Mesenteric fat pad (tissue), 1 donor: Measurements from ENCODE around the gene ROR2. TPM values are rescaled to one million over a fixed set of nuclear protein-coding genes. Genes with fewer than 3 reads are reported as not detected.

Experiments
- DNase-seq: peaks from one replicate; pipeline ENCODE4 v3.0.0-alpha.2; 2020; ENCODE audit warnings: low spot score
- total RNA-seq: library from RNA; stranded (reverse); fragmentation: NEBNext Ultra II Directional; extraction: Animal tissue kit (Norgen Biotek cat#: 25700); gene quantifications from one replicate; pipeline ENCODE4 v1.2.1, GENCODE V29; 2021
- donor health status: DM: yes; HTN: yes; CAD: no.

ROR2 gene
- total RNA-seq, 1 donor from 2014 or later, result 9.5 TPM

- DNase-seq, result no peak
Measured at GRCh38 chr9:91948597-91949391, 1.2 kb downstream of the ROR2 start.

- DNase-seq, result no peak
Measured at GRCh38 chr9:91948101-91948596, 1.9 kb downstream of the ROR2 start.

DNA sequence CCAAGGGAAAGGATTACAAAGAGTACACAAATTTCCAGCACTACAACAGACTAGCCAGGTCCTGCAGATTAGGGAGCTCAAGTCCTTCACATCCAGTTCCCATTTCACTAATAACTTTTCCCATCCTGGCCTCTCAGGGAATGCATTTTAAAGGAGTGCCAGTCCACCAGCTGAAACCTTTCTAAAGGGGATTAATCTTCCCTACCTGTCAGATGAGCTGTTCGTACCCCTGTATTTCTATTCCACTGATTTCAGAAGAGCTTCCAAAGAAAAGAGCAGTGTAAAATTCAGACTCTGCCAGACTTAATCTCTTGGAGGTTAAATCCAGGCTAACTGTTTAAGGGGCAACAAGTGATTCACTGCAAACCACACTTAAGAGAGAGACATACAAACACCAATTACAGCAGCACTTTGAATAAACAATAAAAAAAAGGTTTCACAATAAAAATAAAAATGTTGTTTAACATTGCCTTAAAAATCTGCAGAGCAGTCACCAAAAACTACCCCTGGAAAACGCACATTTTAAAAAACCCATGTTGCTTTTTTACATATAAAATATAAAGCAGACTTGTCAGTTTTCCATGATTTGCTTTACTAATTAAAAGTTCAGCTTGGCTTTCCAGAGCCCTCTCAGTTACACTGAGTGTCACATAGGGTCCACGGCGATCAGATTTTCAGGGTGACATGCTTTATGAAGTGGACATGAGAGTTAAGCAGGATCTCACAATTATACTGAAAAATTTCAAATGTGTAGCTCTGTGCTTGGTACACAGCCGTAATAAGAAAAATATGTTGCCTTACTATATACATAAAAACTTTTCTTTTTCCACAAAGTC lies 3.2 kb downstream of the ROR2 start:
- no peak for DNase-seq

DNA sequence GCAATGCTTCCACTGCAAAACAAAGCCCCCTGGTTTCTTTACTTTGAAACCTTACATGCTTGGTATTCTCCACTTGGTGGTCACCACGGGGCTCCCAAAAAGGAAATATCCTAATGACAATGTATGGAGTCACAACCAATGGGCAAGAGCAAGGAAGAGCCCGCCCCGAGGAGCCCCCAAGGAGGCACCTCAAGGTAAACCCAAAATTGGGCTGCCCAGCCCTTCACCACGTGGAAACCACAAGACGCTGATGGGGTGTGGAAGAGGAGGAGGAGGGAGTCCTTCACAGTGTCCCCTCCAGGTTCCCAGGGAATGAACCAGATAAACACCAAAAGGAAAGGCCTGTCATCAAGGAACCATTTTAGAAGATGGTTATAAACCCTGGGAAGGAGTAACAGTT lies 3.8 kb downstream of the ROR2 start:
- DNase-seq, result no peak

GRCh38 chr9:91945277-91946085 lies 4.5 kb downstream of the ROR2 start:
- no peak for DNase-seq

GRCh38 chr9:91944711-91945110 lies 5.3 kb downstream of the ROR2 start:
- DNase-seq, result no peak

DNA sequence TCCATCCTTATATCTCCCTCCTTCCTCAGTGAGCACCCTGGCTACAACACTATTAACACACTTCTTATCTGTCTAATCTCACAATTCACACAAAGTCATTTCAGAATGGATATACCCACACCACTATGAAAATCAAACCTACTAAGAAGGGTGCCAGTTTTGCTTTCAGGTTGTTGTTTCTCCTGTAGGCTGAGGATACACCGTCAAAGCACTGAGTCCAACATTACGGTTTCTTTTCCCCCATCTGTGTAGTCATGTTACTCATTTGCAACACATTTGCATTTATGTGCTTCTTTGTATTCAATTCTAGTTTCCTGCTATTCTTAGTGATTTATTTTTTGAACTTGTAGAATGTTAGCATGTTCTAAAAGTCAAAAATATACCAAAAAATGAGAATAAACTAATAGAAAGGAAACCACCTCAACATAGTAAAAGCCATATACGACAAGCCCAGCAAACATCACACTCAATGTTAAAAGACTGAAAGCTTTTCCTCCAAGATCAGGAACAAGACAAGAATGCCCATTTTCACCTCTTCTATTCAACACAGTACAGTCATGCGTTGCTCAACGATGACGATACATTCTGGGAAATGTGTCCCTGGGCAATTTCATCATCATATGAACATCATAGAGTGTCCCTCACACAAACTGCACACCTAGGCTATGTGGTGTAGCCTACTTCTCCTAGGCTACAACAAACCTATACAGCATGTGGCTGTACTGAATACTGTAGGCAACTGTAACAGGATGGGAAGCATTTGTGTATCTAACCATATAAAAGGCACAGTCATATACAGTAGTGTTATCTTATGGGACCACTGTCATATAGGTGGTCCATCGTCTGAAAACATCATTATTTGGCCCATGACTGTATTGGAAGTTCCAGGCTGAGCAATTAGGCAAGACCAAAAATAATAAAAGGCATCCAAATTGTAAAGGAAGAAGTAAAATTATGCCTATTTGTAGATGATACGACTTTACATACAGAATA lies 6.3 kb downstream of the ROR2 start:
- no peak for DNase-seq

DNA sequence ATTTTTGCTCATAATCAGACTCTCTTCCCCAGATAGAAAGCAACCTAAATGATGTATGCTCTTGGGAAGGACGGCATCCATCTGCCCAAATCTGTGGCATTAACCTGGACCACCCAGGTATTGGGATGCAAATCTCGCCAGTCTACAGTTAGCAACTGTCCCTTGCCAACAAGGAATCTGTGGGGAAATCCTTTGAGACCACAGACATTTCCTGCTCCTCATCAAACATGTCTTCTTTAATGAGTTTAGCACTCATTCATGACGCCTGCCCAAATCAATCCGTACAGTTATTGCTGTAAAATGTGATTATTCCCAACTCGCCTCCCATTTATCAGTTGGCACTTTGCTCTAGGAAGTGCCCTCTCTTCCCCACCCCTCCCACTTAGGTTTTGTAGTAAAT lies 7.8 kb downstream of the ROR2 start:
- no peak for DNase-seq

GRCh38 chr9:91939978-91940377 lies 10.1 kb downstream of the ROR2 start:
- no peak for DNase-seq

GRCh38 chr9:91937727-91938126 lies 12.3 kb downstream of the ROR2 start:
- no peak for DNase-seq

DNA sequence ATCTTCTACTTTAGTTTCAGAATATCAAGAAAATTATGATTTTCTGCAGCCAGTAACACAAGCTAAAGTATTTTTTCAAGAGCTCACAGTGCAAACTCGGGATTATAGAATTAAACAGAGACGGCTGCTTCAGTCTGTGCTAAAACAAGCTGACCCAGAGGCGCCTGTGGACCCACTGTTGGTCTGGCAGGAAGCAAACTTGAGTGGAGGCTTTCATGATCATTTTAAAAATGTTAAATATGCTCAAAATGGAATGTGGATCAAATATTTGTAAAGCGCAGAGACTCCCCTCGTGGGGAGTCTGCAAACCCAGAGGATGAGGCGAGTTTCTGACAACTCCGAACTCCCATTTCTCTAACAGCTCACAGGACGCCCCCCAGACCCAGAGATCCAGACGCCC lies 13.0 kb downstream of the ROR2 start:
- DNase-seq, result no peak

GRCh38 chr9:91935805-91936514 lies 14.1 kb downstream of the ROR2 start:
- DNase-seq, result no peak

DNA sequence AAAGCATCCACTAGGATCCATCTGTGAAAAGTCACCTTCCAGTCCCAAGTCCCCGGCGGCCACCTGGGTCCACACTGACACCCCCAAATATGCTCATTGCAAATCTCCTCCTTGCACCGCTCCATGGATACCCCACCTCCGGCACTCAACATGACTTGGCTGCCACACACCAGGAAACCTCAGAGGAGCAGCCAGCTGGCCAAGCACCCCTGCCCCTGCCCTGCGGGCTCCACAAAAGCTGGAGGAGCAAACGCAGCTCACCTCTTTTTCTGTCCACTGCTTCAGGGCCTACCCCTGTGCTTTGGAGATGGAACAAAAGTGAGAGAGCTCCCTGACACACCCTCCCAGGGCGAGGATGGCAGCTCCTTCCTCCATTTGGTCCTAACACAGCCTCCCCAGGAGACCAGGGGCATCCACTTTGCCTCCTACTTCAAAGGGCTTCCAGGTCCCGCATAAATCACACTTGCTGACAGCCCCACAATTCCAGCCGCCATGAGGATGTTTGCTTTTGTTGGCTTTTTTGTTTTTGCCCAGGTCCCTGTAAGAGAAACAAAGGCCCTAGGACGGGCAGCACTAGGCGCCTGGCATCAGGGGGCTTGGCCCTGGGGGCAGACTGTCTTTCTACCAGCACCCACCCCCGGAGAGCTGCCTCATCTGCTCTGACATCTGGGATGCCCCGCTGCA lies 14.8 kb downstream of the ROR2 start:
- peak; percentile 67 for DNase-seq

DNA sequence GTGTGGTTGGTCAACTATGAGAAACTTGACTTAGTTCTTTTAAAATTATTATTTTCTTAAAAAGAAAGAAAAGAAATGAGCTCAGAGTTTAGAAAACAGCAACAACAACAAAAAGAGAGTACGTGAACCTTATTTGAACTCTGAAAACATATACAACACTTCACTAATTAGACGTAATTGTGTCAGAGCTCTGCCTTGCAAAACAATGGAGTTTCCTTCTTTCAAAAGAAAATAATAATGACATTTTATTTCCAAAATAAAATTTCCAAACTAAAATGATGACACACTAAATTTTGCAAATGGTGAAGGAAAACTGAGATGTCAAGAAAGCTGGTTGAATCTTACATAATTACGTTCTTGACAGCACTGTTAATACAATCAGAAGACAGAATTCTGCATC lies 15.4 kb downstream of the ROR2 start:
- DNase-seq, result no peak

GRCh38 chr9:91933556-91934352 lies 16.3 kb downstream of the ROR2 start:
- DNase-seq, result no peak

GRCh38 chr9:91930475-91930874 lies 19.6 kb downstream of the ROR2 start:
- DNase-seq, result no peak

DNA sequence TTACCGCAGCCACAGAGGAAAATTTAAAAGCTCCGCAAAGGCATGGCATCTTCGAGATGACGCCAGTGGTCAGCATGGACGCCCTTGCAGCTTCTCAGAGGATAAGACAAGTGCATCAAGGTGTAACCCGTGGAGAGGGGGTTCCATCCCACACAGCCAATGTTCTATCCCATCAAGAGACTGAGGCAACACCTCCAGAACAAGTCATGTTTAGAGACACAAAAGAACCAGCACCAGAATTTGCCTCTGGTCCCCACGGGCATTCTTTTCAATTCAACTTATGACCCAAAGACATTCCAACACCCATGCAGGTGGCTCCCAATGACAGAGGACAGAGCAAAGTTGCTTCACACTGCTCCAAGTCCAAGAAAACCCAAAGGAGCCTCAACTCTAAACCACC lies 20.7 kb downstream of the ROR2 start:
- DNase-seq, result peak; percentile 45

- peak; percentile 85 for DNase-seq
Measured at GRCh38 chr9:91927922-91928510, 22.0 kb downstream of the ROR2 start.
